ENCODE data around the gene HSD17B1. TPM values are rescaled to one million over a fixed set of nuclear protein-coding genes. Genes with fewer than 3 reads are reported as not detected.

HSD17B1 gene
- total RNA-seq, 1 experiment from 2014 or later = 1.5 TPM

- H3K23ac ChIP-seq (ENCODE audit: insufficient read length, low read depth, low read length) = no peak overlapping the region
- WGBS (ENCODE audit: extremely low coverage, insufficient read length, low lambda C conversion rate) = no CpG with 5 or more reads among the region's 45 CpGs
- peak overlapping the region; percentile 85 to 92 for H3K4me3 Mint-ChIP-seq
- no peak overlapping the region for H2AFZ ChIP-seq (ENCODE audit: low read length)
- H4K8ac ChIP-seq (replicated peaks; ENCODE audit: insufficient read length, low read depth, low read length) = no peak overlapping the region
- H3K36me3 Mint-ChIP-seq (ENCODE audit: insufficient read depth in 1 of 3, low read depth in 3 of 3) = no peaks in the 10 kb centered on the region
- no peak overlapping the region for H3K4ac ChIP-seq (ENCODE audit: low read depth, low read length)
- H4K91ac ChIP-seq (ENCODE audit: insufficient read length, low read depth, low read length) = no peak overlapping the region
- H3K18ac ChIP-seq (ENCODE audit: insufficient read length, low read depth, low read length) = no peak overlapping the region
- H3K27me3 Mint-ChIP-seq (ENCODE audit: low read depth) = peaks cover 9% of the 10 kb centered on the region; the same call in 1 of the 2 replicates
- H3K27me3 ChIP-seq (ENCODE audit: insufficient read depth, low read length) = no peaks in the 10 kb centered on the region
- H3K79me2 ChIP-seq (ENCODE audit: insufficient read depth, low read length) = no peaks in the 10 kb centered on the region
- no peaks in the 10 kb centered on the region for H3K9me3 Mint-ChIP-seq
- H3K14ac ChIP-seq (ENCODE audit: insufficient read depth, low read length) = no peak overlapping the region
- no peaks in the 10 kb centered on the region for H4K20me1 ChIP-seq (ENCODE audit: control insufficient read depth, insufficient read depth, insufficient read length)
- TF ChIP-seq, protein P1, sequence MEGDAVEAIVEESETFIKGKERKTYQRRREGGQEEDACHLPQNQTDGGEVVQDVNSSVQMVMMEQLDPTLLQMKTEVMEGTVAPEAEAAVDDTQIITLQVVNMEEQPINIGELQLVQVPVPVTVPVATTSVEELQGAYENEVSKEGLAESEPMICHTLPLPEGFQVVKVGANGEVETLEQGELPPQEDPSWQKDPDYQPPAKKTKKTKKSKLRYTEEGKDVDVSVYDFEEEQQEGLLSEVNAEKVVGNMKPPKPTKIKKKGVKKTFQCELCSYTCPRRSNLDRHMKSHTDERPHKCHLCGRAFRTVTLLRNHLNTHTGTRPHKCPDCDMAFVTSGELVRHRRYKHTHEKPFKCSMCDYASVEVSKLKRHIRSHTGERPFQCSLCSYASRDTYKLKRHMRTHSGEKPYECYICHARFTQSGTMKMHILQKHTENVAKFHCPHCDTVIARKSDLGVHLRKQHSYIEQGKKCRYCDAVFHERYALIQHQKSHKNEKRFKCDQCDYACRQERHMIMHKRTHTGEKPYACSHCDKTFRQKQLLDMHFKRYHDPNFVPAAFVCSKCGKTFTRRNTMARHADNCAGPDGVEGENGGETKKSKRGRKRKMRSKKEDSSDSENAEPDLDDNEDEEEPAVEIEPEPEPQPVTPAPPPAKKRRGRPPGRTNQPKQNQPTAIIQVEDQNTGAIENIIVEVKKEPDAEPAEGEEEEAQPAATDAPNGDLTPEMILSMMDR (conservative IDR thresholded peaks at IDR 0.05) = no peak
- H2BK20ac ChIP-seq (ENCODE audit: low read depth, low read length, poor library complexity, severe bottlenecking) = no peak overlapping the region
- no peak overlapping the region for H4K5ac ChIP-seq (ENCODE audit: insufficient read length, low read depth, low read length)
- no peak overlapping the region for H3K56ac ChIP-seq (ENCODE audit: insufficient read length, low read depth, low read length)
- no peak overlapping the region for H2BK5ac ChIP-seq (ENCODE audit: insufficient read length, low read length)
- no peaks in the 10 kb centered on the region for H3K79me1 ChIP-seq (ENCODE audit: insufficient read depth, low read depth, low read length, poor library complexity, severe bottlenecking)
- no peak overlapping the region for H3T11ph ChIP-seq (ENCODE audit: low read length)
- no peak overlapping the region for H3K9ac ChIP-seq (ENCODE audit: extremely low read depth, insufficient read length, low read length)
- no peak overlapping the region for H2BK12ac ChIP-seq (ENCODE audit: insufficient read length, low read depth, low read length)
- no peak overlapping the region for H3K4me2 ChIP-seq (ENCODE audit: insufficient read depth, insufficient read length, low read length)
- peak overlapping the region in 2 of 3 experiments; percentile 61 to 77; a peak in 2 of 7 replicates for H3K27ac Mint-ChIP-seq
- no peak overlapping the region for H2AK5ac ChIP-seq (ENCODE audit: insufficient read length, low read length)
- no peaks in the 10 kb centered on the region for H3K4me1 ChIP-seq (ENCODE audit: insufficient read depth, low read length)
- H2BK120ac ChIP-seq (ENCODE audit: low read depth, low read length, poor library complexity, severe bottlenecking) = no peak overlapping the region
- H3K4me1 Mint-ChIP-seq = peaks cover 14 to 34% of the 10 kb centered on the region in 2 experiments
- no peaks in the 10 kb centered on the region for H3K9me3 ChIP-seq (ENCODE audit: control insufficient read depth, low read depth, low read length)
- peak; percentile 86 for DNase-seq
- H2BK15ac ChIP-seq (ENCODE audit: low read depth, low read length) = no peak overlapping the region
- peaks cover 16% of the 10 kb centered on the region for H3K23me2 ChIP-seq (ENCODE audit: insufficient read length, low read depth, low read length, poor library complexity, severe bottlenecking)
- H3K27ac ChIP-seq (ENCODE audit: insufficient read length, low read depth, low read length) = no peak overlapping the region
Measured at GRCh38 chr17:42553161-42553818, 567 bp downstream of the HSD17B1 start.
